ENCODE data around the gene PFKFB1. TPM values are rescaled to one million over a fixed set of nuclear protein-coding genes. Genes with fewer than 3 reads are reported as not detected.

The PFKFB1 gene
- total RNA-seq, 1 donor from 2014 or later: not detected

GRCh38 chrX:54928876-54929275, 65.1 kb downstream of the PFKFB1 start:
- DNase-seq (ENCODE audit: low read depth): no peak
- H3K4me3 ChIP-seq (ENCODE audit: low read depth, low read length): no peak overlapping the region
- no peak for TF ChIP-seq CTCF (conservative IDR thresholded peaks at IDR 0.05; ENCODE audit: low read depth, low read length)

- DNase-seq (ENCODE audit: low read depth): no peak
- TF ChIP-seq CTCF (conservative IDR thresholded peaks at IDR 0.05; ENCODE audit: low read depth, low read length): no peak
- no peak overlapping the region for H3K4me3 ChIP-seq (ENCODE audit: low read depth, low read length)
Measured at GRCh38 chrX:54926978-54927377, 67.0 kb downstream of the PFKFB1 start.

GRCh38 chrX:54923376-54923775, 70.6 kb downstream of the PFKFB1 start:
- H3K4me3 ChIP-seq (ENCODE audit: low read depth, low read length): no peak overlapping the region
- DNase-seq (ENCODE audit: low read depth): no peak
- TF ChIP-seq CTCF (conservative IDR thresholded peaks at IDR 0.05; ENCODE audit: low read depth, low read length): no peak

- no peak overlapping the region for H3K4me3 ChIP-seq (ENCODE audit: low read depth, low read length)
- DNase-seq (ENCODE audit: low read depth): no peak
- no peak for TF ChIP-seq CTCF (conservative IDR thresholded peaks at IDR 0.05; ENCODE audit: low read depth, low read length)
Measured at GRCh38 chrX:54922547-54922946, 71.4 kb downstream of the PFKFB1 start.

- peak overlapping the region; percentile 66 for H3K4me3 ChIP-seq (ENCODE audit: low read depth, low read length)
- no peak for TF ChIP-seq CTCF (conservative IDR thresholded peaks at IDR 0.05; ENCODE audit: low read depth, low read length)
- DNase-seq (ENCODE audit: low read depth): no peak
Measured at GRCh38 chrX:54921427-54922021, 72.5 kb downstream of the PFKFB1 start.

GRCh38 chrX:54920610-54921426, 73.2 kb downstream of the PFKFB1 start, which contains the start of gene TRO:
TRO (plus strand) TSS chrX:54920824; CDS start chrX:54922247, 1,423 bp downstream.
- no peak for DNase-seq (ENCODE audit: low read depth)
- no peak for TF ChIP-seq CTCF (conservative IDR thresholded peaks at IDR 0.05; ENCODE audit: low read depth, low read length)
- H3K4me3 ChIP-seq (ENCODE audit: low read depth, low read length): peak within 1 kb of the TSS; percentile 66
